Osteocyte (in vitro differentiated cells): Measurements from ENCODE around the gene GSTM4. TPM values are rescaled to one million over a fixed set of nuclear protein-coding genes. Genes with fewer than 3 reads are reported as not detected.

Source experiments
- DNase-seq: peaks from one replicate; pipeline ENCODE4 v3.0.0; 2021; ENCODE audit warnings: mixed read lengths; ENCODE audit not compliant: unreplicated experiment; ENCODE audit errors: extremely low spot score
- H3K27ac Mint-ChIP-seq: one replicate; pipeline ENCODE4 v1.8.0; 2021; ENCODE audit warnings: mild to moderate bottlenecking, mixed read lengths; ENCODE audit not compliant: unreplicated experiment
- H3K27me3 Mint-ChIP-seq: one replicate; pipeline ENCODE4 v1.8.0; 2021; ENCODE audit warnings: mixed read lengths; ENCODE audit not compliant: unreplicated experiment
- H3K36me3 Mint-ChIP-seq: one replicate; pipeline ENCODE4 v1.8.0; 2021; ENCODE audit warnings: mixed read lengths; ENCODE audit not compliant: unreplicated experiment
- H3K4me1 Mint-ChIP-seq: one replicate; pipeline ENCODE4 v1.8.0; 2021; ENCODE audit warnings: mixed read lengths; ENCODE audit not compliant: unreplicated experiment
- H3K4me3 Mint-ChIP-seq: one replicate; pipeline ENCODE4 v1.8.0; 2021; ENCODE audit warnings: mild to moderate bottlenecking, moderate library complexity, mixed read lengths; ENCODE audit not compliant: unreplicated experiment
- H3K9me3 Mint-ChIP-seq: one replicate; pipeline ENCODE4 v1.8.0; 2021; ENCODE audit warnings: mixed read lengths; ENCODE audit not compliant: unreplicated experiment
- total RNA-seq: library from RNA; stranded (reverse); gene quantifications from 2 replicates; pipeline ENCODE4 v1.2.1, GENCODE V29; 2021
- TF ChIP-seq, protein P1 (sequence below): fragments of 200-600 bp; sonication (generic); IDR thresholded peaks from 2 replicates; pipeline ENCODE4 v1.5.0; 2021; ENCODE audit warnings: antibody characterized with exemption, mild to moderate bottlenecking, moderate library complexity

The GSTM4 gene
- total RNA-seq, 1 donor from 2014 or later = 25.1 TPM

GRCh38 chr1:109636201-109636952, 19.5 kb upstream of the GSTM4 start:
- DNase-seq = peak; percentile 46
- TF ChIP-seq, protein P1, sequence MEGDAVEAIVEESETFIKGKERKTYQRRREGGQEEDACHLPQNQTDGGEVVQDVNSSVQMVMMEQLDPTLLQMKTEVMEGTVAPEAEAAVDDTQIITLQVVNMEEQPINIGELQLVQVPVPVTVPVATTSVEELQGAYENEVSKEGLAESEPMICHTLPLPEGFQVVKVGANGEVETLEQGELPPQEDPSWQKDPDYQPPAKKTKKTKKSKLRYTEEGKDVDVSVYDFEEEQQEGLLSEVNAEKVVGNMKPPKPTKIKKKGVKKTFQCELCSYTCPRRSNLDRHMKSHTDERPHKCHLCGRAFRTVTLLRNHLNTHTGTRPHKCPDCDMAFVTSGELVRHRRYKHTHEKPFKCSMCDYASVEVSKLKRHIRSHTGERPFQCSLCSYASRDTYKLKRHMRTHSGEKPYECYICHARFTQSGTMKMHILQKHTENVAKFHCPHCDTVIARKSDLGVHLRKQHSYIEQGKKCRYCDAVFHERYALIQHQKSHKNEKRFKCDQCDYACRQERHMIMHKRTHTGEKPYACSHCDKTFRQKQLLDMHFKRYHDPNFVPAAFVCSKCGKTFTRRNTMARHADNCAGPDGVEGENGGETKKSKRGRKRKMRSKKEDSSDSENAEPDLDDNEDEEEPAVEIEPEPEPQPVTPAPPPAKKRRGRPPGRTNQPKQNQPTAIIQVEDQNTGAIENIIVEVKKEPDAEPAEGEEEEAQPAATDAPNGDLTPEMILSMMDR = no peak
- Mint-ChIP-seq H3K27ac (peak overlapping the region; percentile 16), H3K36me3 (peaks cover 8% of the 10 kb centered on the region), H3K9me3 (no peaks in the 10 kb centered on the region), H3K27me3 (no peaks in the 10 kb centered on the region), H3K4me3 (no peak overlapping the region), H3K4me1 (peaks cover 12% of the 10 kb centered on the region)

DNA sequence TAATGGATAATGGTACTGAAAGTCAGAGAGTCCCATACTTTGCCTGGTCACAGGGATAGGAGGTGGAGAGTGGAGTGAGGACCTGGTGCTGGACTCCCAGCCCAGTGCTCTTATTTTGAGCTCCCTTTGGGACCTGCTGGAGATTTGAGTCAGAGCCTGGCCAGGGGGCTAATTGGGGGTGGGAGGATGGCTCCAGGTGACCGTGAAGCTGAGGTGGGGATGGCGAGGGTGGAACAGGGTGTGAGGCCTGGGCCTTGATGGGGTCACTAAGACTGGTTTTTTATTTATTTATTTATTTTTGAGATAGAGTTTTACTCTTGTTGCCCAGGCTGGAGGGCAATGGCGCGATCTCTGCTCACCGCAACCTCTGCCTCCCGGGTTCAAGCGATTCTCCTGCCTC, 18.5 kb upstream of the GSTM4 start:
- H3K4me3 Mint-ChIP-seq = no peak overlapping the region
- no peaks in the 10 kb centered on the region for H3K9me3 Mint-ChIP-seq
- TF ChIP-seq, protein P1 = no peak
- DNase-seq = no peak
- H3K27ac Mint-ChIP-seq = no peak overlapping the region
- H3K27me3 Mint-ChIP-seq = no peaks in the 10 kb centered on the region
- H3K36me3 Mint-ChIP-seq = peaks cover 2% of the 10 kb centered on the region
- H3K4me1 Mint-ChIP-seq = peaks cover 12% of the 10 kb centered on the region

DNA sequence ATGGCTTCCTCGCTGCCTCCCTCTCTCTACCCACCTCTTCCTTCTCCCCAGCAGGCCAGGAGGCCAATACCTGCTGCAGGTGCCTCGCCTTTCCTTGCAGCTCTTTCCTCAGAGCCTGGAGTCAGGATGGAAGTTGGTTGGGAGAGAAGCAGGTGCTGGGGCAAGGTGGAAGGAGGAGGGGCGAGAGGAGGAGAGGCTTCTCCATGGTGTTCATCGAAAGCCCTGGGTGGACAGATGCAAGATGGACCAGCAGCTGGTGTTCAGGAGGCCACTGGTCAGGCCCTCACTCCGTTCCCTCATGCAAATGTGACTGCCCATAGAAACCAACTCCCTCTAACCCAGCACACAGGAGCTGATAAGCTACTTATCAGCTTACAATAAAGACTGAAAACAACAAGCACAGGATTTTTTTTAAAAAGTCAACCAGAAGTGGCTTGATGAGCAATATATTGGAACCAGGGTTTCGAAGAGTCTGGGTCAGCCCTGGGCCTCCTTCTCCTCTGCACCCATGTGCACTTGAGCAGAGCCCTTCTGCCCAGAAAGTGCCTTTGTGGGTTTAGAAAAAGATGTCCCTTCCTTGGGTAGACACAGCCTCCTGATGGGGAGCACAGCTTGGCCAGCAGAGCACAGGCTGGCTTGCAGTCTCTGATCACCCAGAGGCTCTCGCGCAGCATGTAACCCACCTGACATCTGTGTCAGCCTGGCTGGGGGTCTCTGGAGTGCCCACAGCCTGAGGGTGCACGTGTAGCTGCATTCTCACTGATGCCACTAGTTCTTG, 16.6 kb upstream of the GSTM4 start:
- H3K4me3 Mint-ChIP-seq = no peak overlapping the region
- peaks cover 23% of the 10 kb centered on the region for H3K4me1 Mint-ChIP-seq
- TF ChIP-seq, protein P1 = no peak
- H3K27ac Mint-ChIP-seq = no peak overlapping the region
- peak; percentile 74 for DNase-seq
- no peaks in the 10 kb centered on the region for H3K9me3 Mint-ChIP-seq
- no peaks in the 10 kb centered on the region for H3K27me3 Mint-ChIP-seq
- no peaks in the 10 kb centered on the region for H3K36me3 Mint-ChIP-seq

DNA sequence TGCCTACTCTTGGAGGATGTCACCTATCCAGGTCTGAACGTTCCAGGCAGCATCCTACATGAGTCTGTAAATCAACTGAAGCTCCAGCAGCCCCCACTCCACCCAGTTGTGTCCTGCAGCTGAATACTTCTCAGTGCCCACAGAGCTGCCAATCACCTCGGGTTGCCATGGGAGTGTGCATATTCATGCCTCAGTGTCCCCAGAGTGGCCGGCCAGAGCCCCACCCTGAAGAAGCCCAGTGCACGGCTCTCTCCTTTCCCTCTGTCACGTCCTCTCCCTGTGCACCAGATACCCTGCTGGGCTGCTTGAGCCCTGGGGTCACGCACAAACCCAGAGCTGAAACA, 16.1 kb upstream of the GSTM4 start:
- no peaks in the 10 kb centered on the region for H3K9me3 Mint-ChIP-seq
- TF ChIP-seq, protein P1 = no peak
- DNase-seq = peak; percentile 72
- H3K27me3 Mint-ChIP-seq = no peaks in the 10 kb centered on the region
- H3K36me3 Mint-ChIP-seq = no peaks in the 10 kb centered on the region
- H3K4me3 Mint-ChIP-seq = no peak overlapping the region
- H3K4me1 Mint-ChIP-seq = peaks cover 29% of the 10 kb centered on the region
- H3K27ac Mint-ChIP-seq = no peak overlapping the region

DNA sequence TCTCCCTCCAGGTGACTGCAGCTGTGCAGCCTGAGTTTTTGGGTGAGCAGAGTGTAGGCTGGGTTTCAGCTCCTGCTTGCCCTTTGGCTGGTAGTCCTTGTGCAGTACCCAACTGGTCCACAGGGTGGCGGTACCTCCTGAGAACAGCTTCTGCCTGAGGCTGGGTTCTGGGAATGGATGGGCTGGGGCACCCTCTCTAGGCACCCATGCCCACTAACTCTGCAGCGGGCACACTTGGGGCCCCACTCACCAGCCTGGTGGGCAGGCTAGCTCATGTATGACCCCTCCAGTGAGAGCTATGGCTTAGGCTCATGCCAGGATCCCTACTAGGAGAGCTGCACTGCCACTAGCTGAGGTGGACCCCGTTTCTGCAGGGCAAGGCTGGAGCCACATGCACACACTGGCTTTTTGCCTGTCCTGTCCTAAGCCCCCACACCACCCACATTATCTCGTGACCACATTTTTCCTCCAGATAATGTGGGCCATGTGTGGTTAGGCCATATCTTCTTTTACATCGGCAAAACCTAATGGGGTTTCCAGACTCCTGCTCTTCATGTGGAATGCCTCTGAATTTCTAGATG, 15.5 kb upstream of the GSTM4 start:
- peak; percentile 93 for DNase-seq
- no peak overlapping the region for H3K4me3 Mint-ChIP-seq
- no peaks in the 10 kb centered on the region for H3K9me3 Mint-ChIP-seq
- H3K27me3 Mint-ChIP-seq = no peaks in the 10 kb centered on the region
- H3K36me3 Mint-ChIP-seq = no peaks in the 10 kb centered on the region
- no peak overlapping the region for H3K27ac Mint-ChIP-seq
- TF ChIP-seq, protein P1 = peak; percentile 93
- H3K4me1 Mint-ChIP-seq = peaks cover 35% of the 10 kb centered on the region
